Activated CD8-positive, alpha-beta memory T cell treated with anti-CD3 and anti-CD28 coated beads for 36 hours (primary cell): ENCODE data around the gene RPGRIP1. TPM values are rescaled to one million over a fixed set of nuclear protein-coding genes. Genes with fewer than 3 reads are reported as not detected.

Experiments
- CTCF ChIA-PET: fragments of 350-600 bp; sonication (Branson Sonifier 250); formaldehyde crosslinking; loops from one replicate; lab custom pipeline; 2021; ENCODE audit warnings: antibody characterized with exemption; lab: Charles Lee
- POLR2A ChIA-PET: fragments of 350-600 bp; sonication (Branson Sonifier 250); formaldehyde crosslinking; loops from one replicate; lab custom pipeline; 2021; ENCODE audit warnings: antibody characterized with exemption; lab: Charles Lee
- total RNA-seq, 2 experiments: library from RNA; stranded (reverse); gene quantifications; one replicate each; pipeline ENCODE4 v1.2.3, GENCODE V29; 2021

RPGRIP1 gene
- total RNA-seq, 2 experiments from 2014 or later, result not detected

- POLR2A ChIA-PET, result interaction anchor here (0.6 kb wide), 1 partner anchor 192 kb away, joined by 4 read pairs; no protein-coding TSS in a partner anchor
- CTCF ChIA-PET, result no interaction called here
Observed at GRCh38 chr14:21317398-21317797, 37.5 kb downstream of the RPGRIP1 start.

- ChIA-PET CTCF (interaction anchor here (1.0 kb wide), 1 partner anchor 27 kb away, joined by 3 read pairs; no protein-coding TSS in a partner anchor), POLR2A (no interaction called here)
Observed at GRCh38 chr14:21320913-21321312, 41.0 kb downstream of the RPGRIP1 start.

- ChIA-PET POLR2A (no interaction called here), CTCF (no interaction called here)
Observed at GRCh38 chr14:21322716-21323115, 42.8 kb downstream of the RPGRIP1 start.

GRCh38 chr14:21326972-21327371 is 47.1 kb downstream of the RPGRIP1 start:
- POLR2A ChIA-PET, result no interaction called here
- CTCF ChIA-PET, result interaction anchor here (0.6 kb wide), 1 partner anchor 271 kb away, joined by 3 read pairs; no protein-coding TSS in a partner anchor

Other genes with a start within 250 kb of the RPGRIP1 start
- gene TPPP2, start 249.9 kb upstream of the RPGRIP1 start, total RNA-seq, result not detected
- gene RNASE13, start 245.3 kb upstream of the RPGRIP1 start, total RNA-seq, result not detected
- gene RNASE7, start 237.7 kb upstream of the RPGRIP1 start, total RNA-seq, result not detected
- gene RNASE8, start 222.3 kb upstream of the RPGRIP1 start, total RNA-seq, result not detected
- gene ARHGEF40, start 209.8 kb upstream of the RPGRIP1 start, total RNA-seq, result under 1 TPM; 0.11 to 0.48 TPM
- gene ZNF219, start 181.4 kb upstream of the RPGRIP1 start, total RNA-seq, result 1 to 10 TPM; 7.1 to 9.3 TPM
- gene TMEM253, start 179.0 kb upstream of the RPGRIP1 start, total RNA-seq, result under 1 TPM in 1 of 2 experiments, not detected in 1; 0.13 TPM
- not detected for gene OR5AU1, start 124.0 kb upstream of the RPGRIP1 start, total RNA-seq
- gene HNRNPC, start 10.6 kb upstream of the RPGRIP1 start, total RNA-seq, result 1,000 to 10,000 TPM; 1,162 to 1,180 TPM
- gene SUPT16H, start 103.9 kb downstream of the RPGRIP1 start, total RNA-seq, result 100 to 1,000 TPM; 207 to 214 TPM
- gene CHD8, start 176.0 kb downstream of the RPGRIP1 start, total RNA-seq, result 10 to 100 TPM; 85.5 to 90.9 TPM
- gene RAB2B, start 196.9 kb downstream of the RPGRIP1 start, total RNA-seq, result 10 to 100 TPM; 17.2 to 23.1 TPM
- gene TOX4, start 197.1 kb downstream of the RPGRIP1 start, total RNA-seq, result 10 to 100 TPM; 73.6 to 76.2 TPM
- 10 to 100 TPM; 64.2 to 64.9 TPM for gene METTL3, start 231.3 kb downstream of the RPGRIP1 start, total RNA-seq
- 1 to 10 TPM; 2.9 to 3.1 TPM for gene SALL2, start 246.3 kb downstream of the RPGRIP1 start, total RNA-seq